A549 treated with DMSO at 1 μM for 4 hours (cell line): ENCODE data around the gene PLEKHJ1. TPM values are rescaled to one million over a fixed set of nuclear protein-coding genes. Genes with fewer than 3 reads are reported as not detected.

Source experiments
- total RNA-seq: library from RNA; stranded (reverse); fragments of 200-300 nt; extraction: Qiagen RNA extraction; gene quantifications from 5 replicates; pipeline ENCODE4 v1.2.3, GENCODE V29; 2022; ENCODE audit warnings: low read depth

PLEKHJ1 gene, protein sequence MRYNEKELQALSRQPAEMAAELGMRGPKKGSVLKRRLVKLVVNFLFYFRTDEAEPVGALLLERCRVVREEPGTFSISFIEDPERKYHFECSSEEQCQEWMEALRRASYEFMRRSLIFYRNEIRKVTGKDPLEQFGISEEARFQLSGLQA
- 37.5 to 49.5 TPM (median 47.4 TPM) in 5 replicates for total RNA-seq

GRCh38 chr19:2236314-2237050, at the start of gene PLEKHJ1, which contains the start of gene SF3A2:
Gene PLEKHJ1, minus strand, starts transcription at chr19:2236329. Its CDS starts 81 bp downstream, at chr19:2236248.
Gene SF3A2, plus strand, starts transcription at chr19:2236824. Its CDS starts 6,595 bp downstream, at chr19:2243419.

GRCh38 chr19:2282062-2282861, 46.1 kb upstream of the PLEKHJ1 start, which contains the start of gene PEAK3:
Gene PEAK3, minus strand, starts transcription at chr19:2282175. Its CDS starts 1,244 bp downstream, at chr19:2280931.

GRCh38 chr19:2255982-2256685, 20.0 kb upstream of the PLEKHJ1 start, which contains the start of gene JSRP1:
Gene JSRP1, minus strand, starts transcription at chr19:2256417. Its CDS starts 1,103 bp downstream, at chr19:2255314.

DNA sequence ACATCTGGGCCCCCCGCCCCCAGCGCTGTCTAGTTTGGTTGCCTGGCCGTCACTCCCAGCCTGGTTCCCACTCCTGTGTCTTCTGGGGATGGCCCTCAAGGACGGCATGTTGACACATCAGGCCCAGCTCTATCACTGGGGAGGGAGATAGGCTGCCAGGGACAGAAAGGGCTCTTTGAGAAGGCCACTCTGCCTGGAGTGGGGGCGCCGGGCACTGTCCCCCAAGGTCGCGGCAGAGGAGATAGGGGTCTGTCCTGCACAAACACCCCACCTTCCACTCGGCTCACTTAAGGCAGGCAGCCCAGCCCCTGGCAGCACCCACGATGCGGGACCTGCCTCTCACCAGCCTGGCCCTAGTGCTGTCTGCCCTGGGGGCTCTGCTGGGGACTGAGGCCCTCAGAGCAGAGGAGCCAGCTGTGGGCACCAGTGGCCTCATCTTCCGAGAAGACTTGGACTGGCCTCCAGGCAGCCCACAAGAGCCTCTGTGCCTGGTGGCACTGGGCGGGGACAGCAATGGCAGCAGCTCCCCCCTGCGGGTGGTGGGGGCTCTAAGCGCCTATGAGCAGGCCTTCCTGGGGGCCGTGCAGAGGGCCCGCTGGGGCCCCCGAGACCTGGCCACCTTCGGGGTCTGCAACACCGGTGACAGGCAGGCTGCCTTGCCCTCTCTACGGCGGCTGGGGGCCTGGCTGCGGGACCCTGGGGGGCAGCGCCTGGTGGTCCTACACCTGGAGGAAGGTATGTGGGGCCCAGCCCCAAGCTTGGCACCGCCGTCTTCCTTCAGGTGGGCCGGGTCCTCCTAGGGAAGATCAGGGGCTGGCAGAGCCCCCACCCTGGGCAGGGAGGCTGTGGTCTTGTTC, 13.1 kb upstream of the PLEKHJ1 start, which contains the start of gene AMH:
Gene AMH (plus strand): TSS at position 314 of the 857 bp plus-strand sequence. CDS start 10 bp downstream, at position 324.

Other genes starting within 250 kb of the PLEKHJ1 start
- 31.4 to 48.8 TPM (median 37.4 TPM) in 5 replicates for gene BTBD2, start 220.6 kb downstream of the PLEKHJ1 start, total RNA-seq
- gene MKNK2, start 185.1 kb downstream of the PLEKHJ1 start, total RNA-seq: 30.2 to 55.5 TPM (median 51.8 TPM) in 5 replicates
- gene MOB3A, start 140.0 kb downstream of the PLEKHJ1 start, total RNA-seq: 8.5 to 12.8 TPM (median 10.9 TPM) in 5 replicates
- 0.37 to 0.75 TPM (median 0.47 TPM) in 5 replicates for gene IZUMO4, start 139.4 kb downstream of the PLEKHJ1 start, total RNA-seq
- gene AP3D1, start 84.8 kb downstream of the PLEKHJ1 start, total RNA-seq: 65.8 to 82.7 TPM (median 78.4 TPM) in 5 replicates
- gene DOT1L, start 72.4 kb downstream of the PLEKHJ1 start, total RNA-seq: 16.3 to 19.2 TPM (median 16.9 TPM) in 5 replicates
- gene SF3A2, start 495 bp upstream of the PLEKHJ1 start, total RNA-seq: 57.3 to 75.2 TPM (median 68.3 TPM) in 5 replicates
- gene AMH, start 13.0 kb upstream of the PLEKHJ1 start, total RNA-seq: 9.5 to 25.2 TPM (median 16.0 TPM) in 5 replicates
- 0.61 to 1.3 TPM (median 0.74 TPM) in 5 replicates for gene JSRP1, start 20.1 kb upstream of the PLEKHJ1 start, total RNA-seq
- not detected in 5 replicates for gene PEAK3, start 45.8 kb upstream of the PLEKHJ1 start, total RNA-seq
- not detected in 5 replicates for gene LINGO3, start 71.8 kb upstream of the PLEKHJ1 start, total RNA-seq
- 127 to 156 TPM (median 143 TPM) in 5 replicates for gene LSM7, start 92.3 kb upstream of the PLEKHJ1 start, total RNA-seq
- gene SPPL2B, start 92.4 kb upstream of the PLEKHJ1 start, total RNA-seq: 14.4 to 23.9 TPM (median 20.3 TPM) in 5 replicates
- 0.02 to 0.08 TPM in 2 of 5 replicates, not detected in the others for gene TMPRSS9, start 123.9 kb upstream of the PLEKHJ1 start, total RNA-seq
- gene TIMM13, start 191.3 kb upstream of the PLEKHJ1 start, total RNA-seq: 63.0 to 138 TPM (median 109 TPM) in 5 replicates
- 63.5 to 93.5 TPM (median 79.6 TPM) in 5 replicates for gene LMNB2, start 220.6 kb upstream of the PLEKHJ1 start, total RNA-seq
- gene GADD45B, start 239.8 kb upstream of the PLEKHJ1 start, total RNA-seq: 33.3 to 39.8 TPM (median 37.0 TPM) in 5 replicates